Transverse colon (tissue), 4 donors: ENCODE results near the gene MYCL. TPM values are rescaled to one million over a fixed set of nuclear protein-coding genes. Genes with fewer than 3 reads are reported as not detected.

Experiments
- DNase-seq: peaks from one replicate; pipeline ENCODE4 v3.0.0-alpha.2; 2019
- H3K27ac ChIP-seq, 4 donors: fragments of 200-600 bp; sonication (generic); 2 replicates each; pipeline ENCODE4 v1.5.1; 2016 to 2018; ENCODE audit warnings: inconsistent platforms in 4 of 4
- H3K27me3 ChIP-seq: fragments of 200-600 bp; sonication (generic); 2 replicates; pipeline ENCODE4 v1.5.1; 2017; ENCODE audit warnings: inconsistent platforms
- H3K36me3 ChIP-seq, 4 donors: fragments of 200-600 bp; sonication (generic); 2 replicates each; pipeline ENCODE4 v1.5.1; 2017 to 2019; ENCODE audit warnings: inconsistent platforms in 4 of 4
- H3K4me1 ChIP-seq, 4 donors: fragments of 200-600 bp; sonication (generic); 2 replicates each; pipeline ENCODE4 v1.5.1; 2017 to 2020; ENCODE audit warnings: inconsistent platforms in 4 of 4
- H3K4me3 ChIP-seq, 4 donors: fragments of 200-600 bp; sonication (generic); 1 replicate in 1 of 4; 2 replicates in 3 of 4; pipeline versions ENCODE4 v1.5.1 to v1.6.1; 2017 to 2019; ENCODE audit warnings: inconsistent platforms in 4 of 4
- H3K9me3 ChIP-seq, 2 donors: fragments of 200-600 bp; sonication (generic); 2 replicates each; pipeline ENCODE4 v1.5.1; 2017 to 2019; ENCODE audit warnings: inconsistent platforms in 2 of 2
- EP300 ChIP-seq: sonication (generic); formaldehyde crosslinking; IDR thresholded peaks from one replicate; pipeline ENCODE4 v1.6.1; 2017; ENCODE audit warnings: antibody characterized with exemption, low read depth
- POLR2A ChIP-seq: fragments of 450-650 bp; IDR thresholded peaks from one replicate; pipeline ENCODE4 v1.6.1; 2016; ENCODE audit warnings: antibody characterized with exemption, mild to moderate bottlenecking, moderate library complexity
- POLR2AphosphoS5 ChIP-seq, 3 donors: sonication (generic); formaldehyde crosslinking; IDR thresholded peaks; one replicate each; pipeline ENCODE4 v1.6.1; 2016; ENCODE audit warnings: antibody characterized with exemption in 3 of 3
- WGBS, 2 donors: methylation state at CpG; one replicate each; pipeline ENCODE4 v1.1.5; 2018; ENCODE audit warnings: low coverage in 1 of 2; 5-methylcytosine and 5-hydroxymethylcytosine counted together
- in situ Hi-C, 4 donors: fragments of 200-750 bp; cut with MboI; loops; one replicate each; pipeline versions ENCODE4 v1.15.0 to v1.15.1; 2017; ENCODE audit warnings: low sequenced_read_pairs in 3 of 4, low pct_ligation_motif_present in 1 of 4, low pct_unique_long_range_greater_than_20kb in 1 of 4
- intact Hi-C: fragments of 100-400 bp; cut with DNase I; formaldehyde crosslinking; loops from one replicate; pipeline ENCODE4 v1.15.1; 2023; ENCODE audit warnings: low total_unique reads
- total RNA-seq, 4 donors: library from RNA; depleted of rRNA; stranded (reverse); fragments of >200 nt; gene quantifications; one replicate each; pipeline ENCODE4 v1.1.0, GENCODE V29; 2016
- TF ChIP-seq, protein P1 (sequence below), 5 experiments: fragments of 200-600 bp in 3 of 5; fragments of 450-650 bp in 2 of 5; sonication (generic) in 3 of 5; IDR thresholded peaks; 1 replicate in 2 of 5; 2 replicates in 3 of 5; pipeline ENCODE4 v1.5.1; 2016 to 2017; ENCODE audit warnings: antibody characterized with exemption in 5 of 5, inconsistent platforms in 3 of 5, mild to moderate bottlenecking in 2 of 5, moderate library complexity in 1 of 5

Gene MYCL
- total RNA-seq, 4 donors from 2014 or later: 14.2 to 27.3 (median 15.8) TPM

DNA sequence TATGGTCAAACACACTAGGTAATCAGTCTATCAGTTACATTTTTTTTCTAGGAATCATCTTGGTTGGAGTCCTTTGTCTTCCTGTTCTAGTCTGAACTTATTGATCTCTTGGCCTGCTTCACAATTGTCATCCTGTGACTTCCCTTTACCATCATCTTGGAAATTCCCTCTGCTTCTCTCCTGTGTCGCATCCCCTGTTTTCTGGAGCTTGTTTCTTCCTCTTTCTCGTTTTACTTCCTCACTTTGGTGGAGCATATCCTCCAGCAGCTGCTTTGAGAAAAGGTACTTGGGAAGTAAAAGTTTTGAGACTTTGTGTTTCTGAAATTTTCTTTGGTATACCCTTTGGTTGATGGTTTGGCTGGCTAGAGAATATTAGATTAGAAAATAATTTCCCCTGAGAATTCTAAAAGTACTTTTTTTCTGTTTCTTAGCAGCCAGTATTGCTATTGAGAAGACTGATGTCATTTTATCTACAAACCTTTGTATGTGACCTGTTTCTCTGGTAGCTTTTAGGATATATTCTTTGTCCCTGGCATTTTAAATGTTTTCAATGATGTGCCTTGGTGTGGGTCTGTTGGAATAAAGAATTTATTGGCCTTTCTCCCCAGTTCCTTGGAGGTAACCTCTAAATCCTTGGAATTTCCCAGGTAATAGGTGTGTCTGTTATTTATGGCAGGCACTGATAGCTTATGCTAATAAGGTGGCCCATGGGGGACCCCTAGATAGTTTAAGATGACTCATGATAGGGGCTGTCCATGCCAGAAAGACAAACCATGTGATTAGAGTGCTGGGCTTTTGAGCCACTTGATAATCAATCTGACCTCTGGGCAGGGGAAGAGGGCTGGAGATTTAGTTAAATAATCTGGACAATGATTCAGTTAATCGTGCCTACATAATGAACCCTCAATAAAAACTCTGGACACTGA lies 6.1 kb upstream of the MYCL start:
- H3K9me3 ChIP-seq: peaks cover 3 to 6% of the 10 kb centered on the region in 2 donors
- TF ChIP-seq EP300: no peak
- no peak for TF ChIP-seq POLR2AphosphoS5 (IDR thresholded peaks at IDR 0.05)
- TF ChIP-seq POLR2A: no peak
- no peak for DNase-seq
- in situ Hi-C loops (loop anchor here in 2 of 4 donors (5.0 kb wide), 1 partner anchor 95 kb away; no protein-coding TSS in a partner anchor), intact Hi-C loops (no loop called here)
- no peak overlapping the region for H3K4me3 ChIP-seq
- no peaks in the 10 kb centered on the region for H3K36me3 ChIP-seq
- WGBS, 2 donors: 63 to 74% methylated on average over 3 of the region's 3 CpGs
- peaks cover 13% of the 10 kb centered on the region for H3K27me3 ChIP-seq
- no peaks in the 10 kb centered on the region for H3K4me1 ChIP-seq
- H3K27ac ChIP-seq: no peak overlapping the region

DNA sequence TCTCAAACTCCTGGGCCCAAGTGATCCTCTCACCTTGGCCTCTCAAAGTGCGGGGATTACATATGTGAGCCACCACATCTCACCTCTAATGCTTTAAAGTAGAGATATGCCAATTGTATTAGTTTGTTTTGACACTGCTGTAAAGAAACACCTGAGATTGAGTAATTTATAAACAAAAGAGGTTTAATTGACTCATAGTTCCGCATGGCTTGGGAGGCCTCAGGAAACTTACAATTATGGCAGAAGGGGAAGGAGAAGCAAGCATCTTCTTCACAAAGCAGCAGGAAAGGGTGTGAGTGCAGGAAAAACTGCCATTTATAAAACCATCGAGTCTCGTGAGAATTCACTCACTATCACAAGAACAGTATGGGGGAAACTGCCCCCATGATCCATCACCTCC lies 3.5 kb upstream of the MYCL start:
- WGBS, 2 donors: 74 to 88% methylated on average over 3 to 4 of the region's 4 CpGs
- peaks cover 3 to 6% of the 10 kb centered on the region in 2 donors for H3K9me3 ChIP-seq
- in situ Hi-C loops (loop anchor here in 2 of 4 donors (5.0 kb wide), 1 partner anchor 93 kb away; no protein-coding TSS in a partner anchor), intact Hi-C loops (no loop called here)
- H3K4me3 ChIP-seq: no peak overlapping the region
- no peaks in the 10 kb centered on the region for H3K36me3 ChIP-seq
- no peak overlapping the region for H3K27ac ChIP-seq
- peaks cover 34% of the 10 kb centered on the region for H3K27me3 ChIP-seq
- no peak for TF ChIP-seq POLR2AphosphoS5 (IDR thresholded peaks at IDR 0.05)
- no peak for TF ChIP-seq EP300
- TF ChIP-seq POLR2A: no peak
- TF ChIP-seq, protein P1, sequence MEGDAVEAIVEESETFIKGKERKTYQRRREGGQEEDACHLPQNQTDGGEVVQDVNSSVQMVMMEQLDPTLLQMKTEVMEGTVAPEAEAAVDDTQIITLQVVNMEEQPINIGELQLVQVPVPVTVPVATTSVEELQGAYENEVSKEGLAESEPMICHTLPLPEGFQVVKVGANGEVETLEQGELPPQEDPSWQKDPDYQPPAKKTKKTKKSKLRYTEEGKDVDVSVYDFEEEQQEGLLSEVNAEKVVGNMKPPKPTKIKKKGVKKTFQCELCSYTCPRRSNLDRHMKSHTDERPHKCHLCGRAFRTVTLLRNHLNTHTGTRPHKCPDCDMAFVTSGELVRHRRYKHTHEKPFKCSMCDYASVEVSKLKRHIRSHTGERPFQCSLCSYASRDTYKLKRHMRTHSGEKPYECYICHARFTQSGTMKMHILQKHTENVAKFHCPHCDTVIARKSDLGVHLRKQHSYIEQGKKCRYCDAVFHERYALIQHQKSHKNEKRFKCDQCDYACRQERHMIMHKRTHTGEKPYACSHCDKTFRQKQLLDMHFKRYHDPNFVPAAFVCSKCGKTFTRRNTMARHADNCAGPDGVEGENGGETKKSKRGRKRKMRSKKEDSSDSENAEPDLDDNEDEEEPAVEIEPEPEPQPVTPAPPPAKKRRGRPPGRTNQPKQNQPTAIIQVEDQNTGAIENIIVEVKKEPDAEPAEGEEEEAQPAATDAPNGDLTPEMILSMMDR (IDR thresholded peaks at IDR 0.05): no peak
- H3K4me1 ChIP-seq: peaks cover 4 to 19% (median 16%) of the 10 kb centered on the region in 4 donors
- DNase-seq: no peak

DNA sequence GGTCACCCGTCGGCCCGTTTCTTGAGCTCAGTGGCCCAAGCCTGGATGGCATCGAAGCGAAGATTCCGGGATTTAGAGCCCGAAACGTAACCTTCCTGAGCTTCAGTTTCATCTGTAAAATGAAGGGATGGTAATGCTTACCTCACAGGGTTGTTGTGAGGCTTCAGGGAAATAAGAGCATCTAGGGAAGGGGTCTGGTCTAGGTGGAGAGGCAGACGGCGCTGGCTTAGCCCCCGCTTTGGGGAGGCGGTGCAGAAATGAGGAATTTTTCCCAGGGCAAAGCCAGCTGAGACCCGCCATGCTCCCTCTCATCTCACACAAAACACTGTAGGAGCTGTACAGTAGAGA lies 717 bp upstream of the MYCL start:
- peak overlapping the region; percentile 68 to 87 (median 84) for H3K27ac ChIP-seq
- peaks cover 4 to 34% (median 21%) of the 10 kb centered on the region in 4 donors for H3K4me1 ChIP-seq
- DNase-seq: no peak
- TF ChIP-seq, protein P1 (IDR thresholded peaks at IDR 0.05): peak in 1 of 5 experiments; percentile 27
- no peak for TF ChIP-seq POLR2AphosphoS5 (IDR thresholded peaks at IDR 0.05)
- no peak for TF ChIP-seq EP300
- no peak for TF ChIP-seq POLR2A
- H3K27me3 ChIP-seq: peaks cover 53% of the 10 kb centered on the region
- intact Hi-C loops: loop anchor here (5.0 kb wide), 1 partner anchor 85 kb away; no protein-coding TSS in a partner anchor
- peak overlapping the region in 3 of 4 donors; percentile 63 to 73 (median 73) for H3K4me3 ChIP-seq
- H3K36me3 ChIP-seq: no peaks in the 10 kb centered on the region
- no peaks in the 10 kb centered on the region for H3K9me3 ChIP-seq
- 10% methylated on average over 13 of the region's 13 CpGs; no CpG with 5 or more reads in 1 of the 2 donors for WGBS, 2 donors
- in situ Hi-C loops: no loop called here

DNA sequence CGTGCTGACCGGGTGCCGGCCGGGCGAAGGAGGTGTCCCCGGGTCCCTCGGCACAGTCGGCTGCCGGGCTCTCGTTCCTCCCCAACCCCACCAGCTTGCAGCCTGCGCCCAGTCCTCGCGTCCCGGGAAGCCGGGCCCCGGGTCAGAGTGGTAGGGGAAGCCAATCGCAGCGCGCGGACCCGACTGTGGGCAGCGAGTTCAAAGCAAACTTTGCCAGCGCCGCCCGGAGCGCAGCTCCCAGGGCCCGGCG lies 328 bp downstream of the MYCL start:
- H3K4me3 ChIP-seq: peak overlapping the region; percentile 46 to 73 (median 68)
- H3K4me1 ChIP-seq: peaks cover 4 to 34% (median 21%) of the 10 kb centered on the region in 4 donors
- H3K27ac ChIP-seq: peak overlapping the region; percentile 68 to 87 (median 84)
- TF ChIP-seq POLR2AphosphoS5 (IDR thresholded peaks at IDR 0.05): no peak
- TF ChIP-seq POLR2A: no peak
- no peak for TF ChIP-seq EP300
- TF ChIP-seq, protein P1 (IDR thresholded peaks at IDR 0.05): no peak
- DNase-seq: peak; percentile 53
- H3K27me3 ChIP-seq: peaks cover 53% of the 10 kb centered on the region
- H3K9me3 ChIP-seq: no peaks in the 10 kb centered on the region
- no peaks in the 10 kb centered on the region for H3K36me3 ChIP-seq
- in situ Hi-C loops: no loop called here
- intact Hi-C loops: loop anchor here (5.0 kb wide), 1 partner anchor 84 kb away; no protein-coding TSS in a partner anchor
- WGBS, 2 donors: 0% methylated on average over 28 of the region's 28 CpGs; no CpG with 5 or more reads in 1 of the 2 donors
